Psoas muscle (tissue), 8 donors: ENCODE measurements around the gene PHACTR4. TPM values are rescaled to one million over a fixed set of nuclear protein-coding genes. Genes with fewer than 3 reads are reported as not detected.
"Not testable (repeated sequence)": the region's sequence is repeated elsewhere in the genome, so short reads cannot be mapped to it uniquely, and the experiment has no call there.

Experiments used
- ATAC-seq, 4 donors: fragments of 200-7000 bp; cut with Tn5 transposase; one replicate each; pipeline ENCODE4 v1.9.1; 2020; ENCODE audit warnings: moderate library complexity in 3 of 4, mild to moderate bottlenecking in 2 of 4
- DNase-seq, 2 donors: peaks; one replicate each; pipeline ENCODE4 v3.0.0-alpha.2; 2020
- H3K27ac ChIP-seq: fragments of 200-600 bp; one replicate; pipeline ENCODE4 v1.8.0; 2022
- H3K27me3 ChIP-seq, 3 donors: fragments of 200-600 bp in 1 of 3; one replicate each; pipeline versions ENCODE4 v1.6.1 to v1.8.0; 2013 to 2022; ENCODE audit warnings: low read length in 2 of 3, mild to moderate bottlenecking in 2 of 3, moderate library complexity in 1 of 3; ENCODE audit not compliant: insufficient read depth in 3 of 3
- H3K36me3 ChIP-seq, 2 donors: fragments of 200-600 bp in 1 of 2; one replicate each; pipeline versions ENCODE4 v1.6.1 to v1.8.0; 2013 to 2022; ENCODE audit warnings: low read depth in 1 of 2, mild to moderate bottlenecking in 1 of 2, moderate library complexity in 1 of 2; ENCODE audit not compliant: insufficient read depth in 1 of 2
- H3K4me1 ChIP-seq: fragments of 200-600 bp; one replicate; pipeline ENCODE4 v1.8.0; 2022
- H3K4me3 ChIP-seq: fragments of 200-600 bp; one replicate; pipeline ENCODE4 v1.8.0; 2022; ENCODE audit warnings: mild to moderate bottlenecking
- H3K9me3 ChIP-seq: fragments of 200-600 bp; one replicate; pipeline ENCODE4 v1.8.0; 2022
- CTCF ChIP-seq: fragments of 200-600 bp; IDR thresholded peaks from one replicate; pipeline ENCODE4 v1.8.0; 2022; ENCODE audit warnings: antibody characterized with exemption
- WGBS, 3 donors: extraction: QIAGEN DNeasy Blood & Tissue Kit; methylation state at CpG; one replicate each; pipeline versions ENCODE4 v1.1.6 to v1.1.7; 2013; 5-methylcytosine and 5-hydroxymethylcytosine counted together
- intact Hi-C, 2 donors: fragments of 100-400 bp; cut with DNase I; formaldehyde crosslinking; loops; one replicate each; pipeline versions ENCODE4 v1.11.0 to v1.14.2; 2022
- polyA plus RNA-seq, 3 donors: library from polyadenylated mRNA; stranded (reverse); fragments of 200-250 nt; gene quantifications; one replicate each; pipeline ENCODE4 v1.2.3, GENCODE V29; 2013
- total RNA-seq, 4 donors: library from RNA; stranded (reverse); fragmentation: NEBNext Ultra II Directional in 2 of 4; extraction: Animal tissue kit (Norgen Biotek cat#: 25700) in 2 of 4; gene quantifications; one replicate each; pipeline versions ENCODE4 v1.2.1 to v1.2.4, GENCODE V29; 2021 to 2023
- donor health status: healthy with polysubstance abuse.
- donor health status: DM: no; HTN: no; CAD: no; lungs with moderate emphysema.
- donor health status: Bipolar disorder and iron deficiency.
- donor health status: healthy.
- donor health status: DM: yes; HTN: yes; CAD: no.
- donor health status: DM: no; HTN: no; CAD: no.
- donor health status: DM: no; HTN: no; CAD: no.
- donor health status: DM: yes; HTN: yes; CAD: no.

The PHACTR4 gene
- total and polyA plus RNA-seq, 7 donors: 11.7 to 41.8 (median 25.1) TPM

GRCh38 chr1:28378906-28379305 is 9.4 kb downstream of the PHACTR4 start:
- Histone ChIP-seq H3K4me3 (no peak overlapping the region), H3K9me3 (no peaks in the 10 kb centered on the region), H3K27ac (no peak overlapping the region), H3K36me3 (no peaks in the 10 kb centered on the region), H3K4me1 (no peaks in the 10 kb centered on the region), H3K27me3 (no peaks in the 10 kb centered on the region)
- intact Hi-C loops: no loop called here
- ATAC-seq (no peak), DNase-seq (no peak)
- no peak for TF ChIP-seq CTCF
- WGBS, 3 donors: 95 to 97% (median 96%) methylated on average over 5 of the region's 5 CpGs

DNA sequence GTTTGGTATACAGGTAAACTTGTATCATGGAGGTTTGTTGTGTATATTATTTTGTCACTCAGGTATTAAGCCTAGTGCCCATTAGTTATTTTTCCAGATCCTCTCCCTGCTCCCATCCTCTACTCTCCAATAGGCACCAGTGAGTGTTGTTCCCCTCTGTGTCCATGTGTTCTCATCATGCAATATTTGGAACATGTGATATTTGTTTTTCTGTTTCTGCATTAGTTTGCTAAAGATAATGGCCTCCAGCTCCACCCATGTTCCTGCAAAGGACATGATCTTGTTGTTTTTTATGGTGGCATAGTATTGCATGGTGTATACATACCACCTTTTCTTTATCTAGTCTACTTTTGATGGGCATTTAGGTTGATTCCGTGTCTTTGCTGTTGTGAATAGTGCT is 10.9 kb downstream of the PHACTR4 start:
- no peak overlapping the region for H3K27ac ChIP-seq
- H3K9me3 ChIP-seq: no peaks in the 10 kb centered on the region
- H3K4me1 ChIP-seq: no peaks in the 10 kb centered on the region
- TF ChIP-seq CTCF: no peak
- DNase-seq (no peak), ATAC-seq (no peak)
- intact Hi-C loops: no loop called here
- no peaks in the 10 kb centered on the region for H3K27me3 ChIP-seq
- H3K4me3 ChIP-seq: no peak overlapping the region
- 81 to 91% (median 83%) methylated on average over 1 of the region's 1 CpG for WGBS, 3 donors
- H3K36me3 ChIP-seq: no peaks in the 10 kb centered on the region

- H3K27me3 ChIP-seq, ATAC-seq, intact Hi-C loops, H3K9me3 ChIP-seq, H3K4me3 ChIP-seq, H3K27ac ChIP-seq, H3K4me1 ChIP-seq, H3K36me3 ChIP-seq, DNase-seq: not testable (repeated sequence)
- 95 to 98% (median 96%) methylated on average over 4 of the region's 4 CpGs for WGBS, 3 donors
Observed at GRCh38 chr1:28383785-28384184, 14.2 kb downstream of the PHACTR4 start.

DNA sequence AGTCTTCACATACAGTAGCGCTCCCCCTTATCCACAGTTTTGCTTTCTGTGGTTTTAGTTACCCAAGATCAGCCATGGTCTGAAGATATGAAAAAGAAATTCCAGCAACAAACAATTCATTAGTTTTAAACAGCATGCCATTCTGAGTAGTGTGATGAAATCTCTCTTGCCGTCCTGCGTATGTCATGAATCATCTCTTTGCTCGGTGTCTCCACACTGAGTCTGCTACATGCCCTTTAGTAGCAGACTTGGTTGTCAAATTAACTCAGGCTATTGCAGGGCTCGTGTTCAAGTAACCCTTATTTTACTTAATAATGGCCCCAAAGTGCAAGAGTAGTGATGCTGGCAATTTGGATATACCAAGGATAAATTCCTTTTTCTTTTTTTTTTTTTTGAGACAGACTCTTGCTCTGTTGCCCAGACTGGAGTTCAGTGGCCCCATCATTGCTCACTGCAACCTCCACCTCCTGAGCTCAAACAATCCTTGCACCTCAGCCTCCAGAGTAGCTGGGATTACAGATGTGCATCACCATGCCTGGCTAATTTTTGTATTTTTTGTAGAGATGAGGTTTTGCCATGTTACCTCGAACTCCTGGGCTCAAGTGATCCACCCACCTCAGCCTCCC is 22.6 kb downstream of the PHACTR4 start:
- Histone ChIP-seq H3K4me1 (no peaks in the 10 kb centered on the region), H3K36me3 (peaks cover 0 to 8% of the 10 kb centered on the region in 2 donors), H3K27me3 (no peaks in the 10 kb centered on the region), H3K4me3 (no peak overlapping the region), H3K27ac (no peak overlapping the region), H3K9me3 (no peaks in the 10 kb centered on the region)
- ATAC-seq (peak in 2 of 4 donors; percentile 58 to 66), DNase-seq (no peak)
- intact Hi-C loops: no loop called here
- 77 to 92% (median 78%) methylated on average over 6 of the region's 6 CpGs for WGBS, 3 donors
- TF ChIP-seq CTCF: no peak

DNA sequence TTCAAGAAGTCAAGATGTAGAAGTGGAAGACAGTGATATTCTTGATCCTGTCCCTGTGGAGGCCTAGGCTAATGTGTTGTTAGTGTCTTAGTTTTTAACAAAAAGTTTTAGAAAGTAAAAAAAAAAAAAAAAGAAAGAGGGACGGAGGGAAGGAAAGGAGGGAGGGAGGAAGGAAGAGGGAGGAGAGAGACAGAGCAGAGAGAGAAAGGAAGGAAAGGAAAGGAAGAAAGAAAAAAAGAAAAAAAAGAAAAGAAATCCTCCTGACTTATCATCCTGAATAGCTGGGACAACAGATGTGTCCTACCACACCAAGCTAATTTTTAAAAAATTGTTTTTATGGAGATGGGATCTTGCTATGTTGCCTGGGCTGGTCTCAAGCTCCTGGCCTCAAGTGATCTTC is 24.6 kb downstream of the PHACTR4 start:
- H3K9me3 ChIP-seq: no peaks in the 10 kb centered on the region
- DNase-seq (no peak), ATAC-seq (no peak)
- intact Hi-C loops: no loop called here
- no peak overlapping the region for H3K4me3 ChIP-seq
- peaks cover 0 to 18% of the 10 kb centered on the region in 2 donors for H3K36me3 ChIP-seq
- no peaks in the 10 kb centered on the region for H3K4me1 ChIP-seq
- H3K27ac ChIP-seq: no peak overlapping the region
- TF ChIP-seq CTCF: no peak
- WGBS, 3 donors: 46 to 65% (median 50%) methylated on average over 1 of the region's 1 CpG
- H3K27me3 ChIP-seq: no peaks in the 10 kb centered on the region
